H1 (cell line): ENCODE data around the gene APOBEC3C. TPM values are rescaled to one million over a fixed set of nuclear protein-coding genes. Genes with fewer than 3 reads are reported as not detected.

Experiments used
- CTCF ChIA-PET: fragments of 300-600 bp; sonication (Branson Sonifier 250); formaldehyde crosslinking; loops from one replicate; lab custom pipeline; 2021; ENCODE audit not compliant: partially characterized antibody; lab: Charles Lee
- POLR2A ChIA-PET: fragments of 300-600 bp; sonication (Branson Sonifier 250); formaldehyde crosslinking; loops from one replicate; lab custom pipeline; 2021; ENCODE audit warnings: inconsistent platforms; ENCODE audit not compliant: partially characterized antibody; lab: Charles Lee
- DNase-seq, 2 experiments: peaks; one replicate each; pipeline versions ENCODE4 v3.0.0 to v3.0.0-alpha.2; 2010 to 2022; ENCODE audit warnings: low spot score in 2 of 2, low read depth in 1 of 2, mixed read lengths in 1 of 2
- FAIRE-seq: peaks from 2 replicates; lab custom pipeline; 2011; peaks lifted over from hg19 to GRCh38; lab: Jason Lieb, UNC
- H2AFZ ChIP-seq: 2 replicates; pipeline ENCODE4 v1.8.1; 2012; ENCODE audit warnings: low read length, inconsistent platforms
- H2AK5ac ChIP-seq: 2 replicates; pipeline ENCODE4 v1.6.1; 2013; ENCODE audit warnings: low read depth, low read length
- H2BK120ac ChIP-seq: replicated peaks from 2 replicates; pipeline ENCODE3; 2013; ENCODE audit warnings: low read depth, low read length, inconsistent platforms
- H2BK12ac ChIP-seq: 2 replicates; pipeline ENCODE4 v1.6.1; 2013; ENCODE audit warnings: low read depth, low read length
- H2BK15ac ChIP-seq: 2 replicates; pipeline ENCODE4 v1.6.1; 2013; ENCODE audit warnings: low read length
- H2BK20ac ChIP-seq: 2 replicates; pipeline ENCODE4 v1.6.1; 2013; ENCODE audit warnings: low read length
- H2BK5ac ChIP-seq: 2 replicates; pipeline ENCODE4 v1.6.1; 2013; ENCODE audit warnings: low read depth, low read length
- H3K14ac ChIP-seq: 2 replicates; pipeline ENCODE4 v1.6.1; 2013; ENCODE audit warnings: inconsistent platforms; ENCODE audit not compliant: insufficient read length
- H3K18ac ChIP-seq: 2 replicates; pipeline ENCODE4 v1.6.1; 2013; ENCODE audit warnings: low read length; ENCODE audit errors: extremely low read depth
- H3K23ac ChIP-seq: 2 replicates; pipeline ENCODE4 v1.6.1; 2013; ENCODE audit warnings: inconsistent platforms; ENCODE audit not compliant: insufficient read length
- H3K23me2 ChIP-seq: 2 replicates; pipeline ENCODE4 v1.6.1; 2013; ENCODE audit warnings: low read depth, low read length
- H3K27ac ChIP-seq: 2 replicates; pipeline ENCODE4 v1.6.1; 2011; ENCODE audit warnings: low read depth, low read length, inconsistent platforms
- H3K27me3 ChIP-seq, 4 experiments: replicated peaks in 1 of 4; 1 replicate in 1 of 4; 2 replicates in 3 of 4; pipeline versions ENCODE4 v1.6.1 to v1.8.1; 2011 to 2013; ENCODE audit warnings: low read length in 3 of 4, mild to moderate bottlenecking in 3 of 4, inconsistent platforms in 2 of 4, mixed read lengths in 2 of 4, moderate library complexity in 1 of 4; ENCODE audit not compliant: control insufficient read depth in 3 of 4, insufficient read depth in 3 of 4; ENCODE audit errors: extremely low read depth in 1 of 4
- H3K36me3 ChIP-seq, 4 experiments: 2 replicates each; pipeline versions ENCODE4 v1.6.1 to v1.8.1; 2011 to 2013; ENCODE audit warnings: mild to moderate bottlenecking in 4 of 4, low read length in 3 of 4, moderate library complexity in 2 of 4, control low read depth in 1 of 4, inconsistent platforms in 1 of 4; ENCODE audit not compliant: insufficient read depth in 4 of 4, control insufficient read depth in 2 of 4
- H3K4ac ChIP-seq: replicated peaks from 2 replicates; pipeline ENCODE3; 2013; ENCODE audit warnings: low read length, low read depth, mixed read lengths, inconsistent platforms; ENCODE audit not compliant: insufficient read length
- H3K4me1 ChIP-seq, 4 experiments: replicated peaks in 1 of 4; 1 replicate in 1 of 4; 2 replicates in 3 of 4; pipeline versions ENCODE4 v1.6.1 to v1.8.1; 2011 to 2013; ENCODE audit warnings: low read length in 3 of 4, inconsistent platforms in 2 of 4, mixed read lengths in 1 of 4; ENCODE audit not compliant: insufficient read depth in 4 of 4, control insufficient read depth in 3 of 4
- H3K4me2 ChIP-seq, 2 experiments: 2 replicates each; pipeline versions ENCODE4 v1.6.1 to v1.8.1; 2011 to 2013; ENCODE audit warnings: low read depth in 2 of 2, low read length in 2 of 2, control low read depth in 1 of 2, inconsistent platforms in 1 of 2, mild to moderate bottlenecking in 1 of 2; ENCODE audit not compliant: insufficient read depth in 1 of 2
- H3K4me3 ChIP-seq, 4 experiments: fragments of 200-600, 300-600 bp in 1 of 4; sonication (generic), shearing (Covaris generic), sonication (Bioruptor Twin) in 1 of 4; 2 replicates each; pipeline versions ENCODE4 v1.5.1 to v1.8.1; 2011 to 2016; ENCODE audit warnings: low read length in 4 of 4, low read depth in 3 of 4, control low read depth in 2 of 4, inconsistent platforms in 2 of 4, mild to moderate bottlenecking in 2 of 4, mixed read lengths in 1 of 4, moderate library complexity in 1 of 4; ENCODE audit not compliant: insufficient read depth in 2 of 4; ENCODE audit errors: extremely low read depth in 1 of 4
- H3K56ac ChIP-seq: replicated peaks from 2 replicates; pipeline ENCODE3; 2013; ENCODE audit warnings: low read depth, mild to moderate bottlenecking, mixed read lengths, low read length, inconsistent platforms; ENCODE audit not compliant: insufficient read length
- H3K79me1 ChIP-seq: 2 replicates; pipeline ENCODE4 v1.6.1; 2013; ENCODE audit warnings: low read depth, low read length, control low read depth
- H3K79me2 ChIP-seq, 2 experiments: 2 replicates each; pipeline versions ENCODE4 v1.6.1 to v1.8.1; 2012 to 2013; ENCODE audit warnings: low read length in 2 of 2, mild to moderate bottlenecking in 2 of 2, inconsistent platforms in 1 of 2; ENCODE audit not compliant: insufficient read depth in 2 of 2, control insufficient read depth in 1 of 2
- H3K9ac ChIP-seq, 4 experiments: replicated peaks in 1 of 4; 1 replicate in 1 of 4; 2 replicates in 3 of 4; pipeline versions ENCODE4 v1.6.1 to v1.8.1; 2011 to 2013; ENCODE audit warnings: low read depth in 3 of 4, low read length in 3 of 4, control low read depth in 2 of 4, mild to moderate bottlenecking in 2 of 4, moderate library complexity in 2 of 4, inconsistent platforms in 1 of 4; ENCODE audit errors: extremely low read depth in 1 of 4
- H3K9me3 ChIP-seq, 2 experiments: 2 replicates each; pipeline versions ENCODE4 v1.6.1 to v1.8.1; 2012 to 2013; ENCODE audit warnings: mild to moderate bottlenecking in 2 of 2, moderate library complexity in 2 of 2, control low read depth in 1 of 2, inconsistent platforms in 1 of 2, low read depth in 1 of 2, low read length in 1 of 2, mixed read lengths in 1 of 2; ENCODE audit not compliant: insufficient read depth in 2 of 2
- H4K20me1 ChIP-seq, 2 experiments: replicated peaks in 1 of 2; 2 replicates each; pipeline versions ENCODE3 to v1.8.1; 2011 to 2013; ENCODE audit warnings: inconsistent platforms in 2 of 2, low read length in 2 of 2, mild to moderate bottlenecking in 1 of 2; ENCODE audit not compliant: insufficient read depth in 2 of 2, control insufficient read depth in 1 of 2
- H4K5ac ChIP-seq: 2 replicates; pipeline ENCODE4 v1.6.1; 2013; ENCODE audit warnings: low read length, low read depth, mixed read lengths, inconsistent platforms; ENCODE audit not compliant: insufficient read length
- H4K8ac ChIP-seq: 2 replicates; pipeline ENCODE4 v1.8.0; 2013; ENCODE audit warnings: mild to moderate bottlenecking, moderate library complexity, low read length, inconsistent platforms; ENCODE audit not compliant: insufficient read depth; ENCODE audit errors: extremely low read depth
- H4K91ac ChIP-seq: replicated peaks from 2 replicates; pipeline ENCODE3; 2013; ENCODE audit warnings: low read length, mixed read lengths, inconsistent platforms; ENCODE audit not compliant: insufficient read length
- BCL11A ChIP-seq, 2 experiments: IDR thresholded peaks; one replicate each; pipeline ENCODE4 v1.6.1; 2011; ENCODE audit warnings: low read depth in 2 of 2, low read length in 2 of 2, mild to moderate bottlenecking in 2 of 2
- CTBP2 ChIP-seq: IDR thresholded peaks from 2 replicates; pipeline ENCODE4 v1.7.0; 2011; ENCODE audit warnings: borderline replicate concordance, mild to moderate bottlenecking, moderate library complexity, mixed read lengths, low read length; ENCODE audit not compliant: insufficient read depth, insufficient read length
- EGR1 ChIP-seq: IDR thresholded peaks from 2 replicates; pipeline ENCODE4 v1.6.1; 2011; ENCODE audit warnings: low read depth, low read length, borderline replicate concordance
- EZH2 ChIP-seq: fragments of 200-600 bp; sonication (generic); IDR thresholded peaks from 2 replicates; pipeline ENCODE4 v1.7.1; 2012; ENCODE audit warnings: low read depth, mild to moderate bottlenecking, moderate library complexity, low read length, inconsistent platforms; ENCODE audit not compliant: severe bottlenecking
- GABPA ChIP-seq: IDR thresholded peaks from 2 replicates; pipeline ENCODE4 v1.6.1; 2011; ENCODE audit warnings: mild to moderate bottlenecking, low read length, moderate library complexity, borderline replicate concordance; ENCODE audit not compliant: insufficient read depth
- JUND ChIP-seq: IDR thresholded peaks from 2 replicates; pipeline ENCODE4 v1.6.1; 2011; ENCODE audit warnings: mild to moderate bottlenecking, improper control_type of control experiment, low read length
- MAFK ChIP-seq: IDR thresholded peaks from 2 replicates; pipeline ENCODE4 v1.6.1; 2012; ENCODE audit warnings: low read depth, mild to moderate bottlenecking, improper control_type of control experiment, low read length
- NANOG ChIP-seq: IDR thresholded peaks from 2 replicates; pipeline ENCODE4 v1.6.1; 2011; ENCODE audit warnings: low read length, low read depth, mild to moderate bottlenecking, inconsistent platforms; ENCODE audit not compliant: insufficient read depth, poor library complexity, severe bottlenecking
- NRF1 ChIP-seq: IDR thresholded peaks from 2 replicates; pipeline ENCODE4 v1.6.1; 2011; ENCODE audit warnings: mild to moderate bottlenecking, low read depth, low read length, improper control_type of control experiment
- POLR2AphosphoS5 ChIP-seq: IDR thresholded peaks from 2 replicates; pipeline ENCODE4 v1.6.1; 2011; ENCODE audit warnings: low read depth, low read length
- RAD21 ChIP-seq, 2 experiments: IDR thresholded peaks in 1 of 2; conservative IDR thresholded peaks in 1 of 2; 2 replicates each; pipeline ENCODE4 v1.6.1; 2011; ENCODE audit warnings: low read depth in 2 of 2, low read length in 2 of 2, improper control_type of control experiment in 1 of 2, inconsistent platforms in 1 of 2, mild to moderate bottlenecking in 1 of 2, moderate library complexity in 1 of 2
- SIN3A ChIP-seq, 2 experiments: IDR thresholded peaks in 1 of 2; conservative IDR thresholded peaks in 1 of 2; 2 replicates each; pipeline ENCODE4 v1.6.1; 2011 to 2012; ENCODE audit warnings: low read length in 2 of 2, improper control_type of control experiment in 1 of 2, low read depth in 1 of 2, mild to moderate bottlenecking in 1 of 2
- TBP ChIP-seq: IDR thresholded peaks from 2 replicates; pipeline ENCODE4 v1.6.1; 2011; ENCODE audit warnings: low read depth, low read length, improper control_type of control experiment
- TCF12 ChIP-seq: IDR thresholded peaks from 2 replicates; pipeline ENCODE4 v1.6.1; 2011; ENCODE audit warnings: low read depth, mild to moderate bottlenecking, low read length
- WGBS, 2 experiments: shearing (Covaris generic) in 1 of 2; methylation state at CpG; one replicate each; pipeline versions ENCODE4 v1.1.6 to v1.1.7; 2013 to 2015; ENCODE audit warnings: low lambda C conversion rate in 2 of 2, mixed read lengths in 2 of 2, inconsistent platforms in 1 of 2, low coverage in 1 of 2, missing lambda C conversion rate in 1 of 2; ENCODE audit not compliant: insufficient replicate concordance in 2 of 2, insufficient coverage in 1 of 2, insufficient read length in 1 of 2; ENCODE audit errors: extremely low coverage in 1 of 2, missing lambda C conversion rate in 1 of 2; 5-methylcytosine and 5-hydroxymethylcytosine counted together
- polyA plus RNA-seq, 7 experiments: library from polyadenylated mRNA; depleted of rRNA in 3 of 7; stranded (reverse) in 5 of 7; unstranded in 2 of 7; fragments of >200 nt in 5 of 7; fragments of 200-250 nt in 2 of 7; gene quantifications; 1 replicate in 5 of 7; 2 replicates in 1 of 7; 4 replicates in 1 of 7; pipeline versions ENCODE4 v1.2.1 to v1.2.3, GENCODE V29; 2011 to 2013; ENCODE audit warnings: missing spikeins in 2 of 7, mixed read lengths in 2 of 7
- total RNA-seq: library from RNA; stranded (reverse); fragmentation: NEBNext Ultra II Directional; extraction: Animal tissue kit (Norgen Biotek cat#: 25700); gene quantifications from 2 replicates; pipeline ENCODE4 v1.2.1, GENCODE V29; 2021

Gene APOBEC3C
- total and polyA plus RNA-seq, 2 of the 8 experiments (the other 6 are each of a cell fraction or from before 2014, with no cell fraction given): 20.3 to 23.3 TPM

DNA sequence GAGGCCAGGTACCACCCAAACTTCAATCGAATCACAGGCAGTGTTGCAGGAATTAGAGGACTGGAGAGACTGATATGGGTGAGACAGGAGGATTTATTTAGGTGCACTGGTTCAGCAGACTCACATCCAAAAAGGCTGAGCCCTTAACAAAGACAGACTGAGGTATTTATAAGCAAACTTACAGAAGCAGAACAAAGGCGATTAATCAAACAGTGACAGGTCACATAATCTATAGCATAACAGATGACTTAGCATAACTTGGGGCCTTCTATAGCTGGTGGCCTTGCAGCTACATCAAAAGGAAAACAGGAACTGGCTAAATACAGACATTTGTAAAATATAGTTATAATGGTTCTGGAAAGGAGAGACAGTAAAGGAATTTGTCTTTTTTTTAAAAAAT lies 29.8 kb upstream of the APOBEC3C start:
- no peaks in the 10 kb centered on the region for H3K79me2 ChIP-seq
- H3K27me3 ChIP-seq: no peaks in the 10 kb centered on the region
- 87% methylated on average over 2 of the region's 2 CpGs; no CpG with 5 or more reads in 1 of the 2 experiments for WGBS, 2 experiments
- H3K4ac ChIP-seq: no peak overlapping the region
- H3K18ac ChIP-seq: no peak overlapping the region
- H2AK5ac ChIP-seq: no peak overlapping the region
- H4K8ac ChIP-seq: no peak overlapping the region
- no peak overlapping the region for H2AFZ ChIP-seq
- no peak overlapping the region for H3K56ac ChIP-seq
- H3K23me2 ChIP-seq: no peaks in the 10 kb centered on the region
- no peak overlapping the region for H4K91ac ChIP-seq
- H3K4me2 ChIP-seq: no peak overlapping the region
- no peak for DNase-seq
- ChIA-PET CTCF (interaction anchor here (0.6 to 6.9 kb wide), 5 partner anchors 11 to 159 kb away, joined by 3 to 63 read pairs (median 4); no protein-coding TSS in a partner anchor), POLR2A (no interaction called here)
- no peak overlapping the region for H2BK5ac ChIP-seq
- H3K4me1 ChIP-seq: peaks cover 0 to 16% (median 4%) of the 10 kb centered on the region in 4 experiments; a peak in 6 of 7 replicates
- H3K14ac ChIP-seq: no peak overlapping the region
- H2BK120ac ChIP-seq: no peak overlapping the region
- TF ChIP-seq EZH2 (no peak), CTBP2 (no peak), NRF1 (no peak), BCL11A (IDR thresholded peaks at IDR 0.05; ENCODE audit: low read depth in 2 of 2, low read length in 2 of 2) (no peak), RAD21 (IDR thresholded peaks at IDR 0.05 in 1 of 2, conservative IDR thresholded peaks at IDR 0.05 in 1 of 2; ENCODE audit: low read depth in 2 of 2, low read length in 2 of 2) (no peak), NANOG (no peak), GABPA (no peak), TBP (no peak), POLR2AphosphoS5 (no peak), SIN3A (conservative IDR thresholded peaks at IDR 0.05 in 1 of 2, IDR thresholded peaks at IDR 0.05 in 1 of 2; ENCODE audit: low read depth in 1 of 2, low read length in 2 of 2) (no peak), JUND (no peak), MAFK (no peak), EGR1 (no peak), TCF12 (no peak)
- H3K9ac ChIP-seq: no peak overlapping the region
- no peak overlapping the region for H4K5ac ChIP-seq
- no peak overlapping the region for H3K27ac ChIP-seq
- H3K9me3 ChIP-seq: peaks cover 7 to 14% of the 10 kb centered on the region in 2 experiments
- no peaks in the 10 kb centered on the region for H4K20me1 ChIP-seq
- no peak overlapping the region for H3K23ac ChIP-seq
- no peak overlapping the region for H2BK20ac ChIP-seq
- peaks cover 0 to 5% (median 0%) of the 10 kb centered on the region in 4 experiments; a peak in 2 of 8 replicates for H3K36me3 ChIP-seq
- no peak overlapping the region for H3K4me3 ChIP-seq
- H2BK12ac ChIP-seq: no peak overlapping the region
- no peak for FAIRE-seq
- no peak overlapping the region for H2BK15ac ChIP-seq
- H3K79me1 ChIP-seq: no peaks in the 10 kb centered on the region
